ENCODE data around the gene RARRES1.

RARRES1 gene

GRCh38 chr3:158763421-158763820 lies 31.2 kb upstream of the RARRES1 start:
- DNase-seq, result no peak

- no peak for DNase-seq
Measured at GRCh38 chr3:158762701-158763100, 30.4 kb upstream of the RARRES1 start.

DNA sequence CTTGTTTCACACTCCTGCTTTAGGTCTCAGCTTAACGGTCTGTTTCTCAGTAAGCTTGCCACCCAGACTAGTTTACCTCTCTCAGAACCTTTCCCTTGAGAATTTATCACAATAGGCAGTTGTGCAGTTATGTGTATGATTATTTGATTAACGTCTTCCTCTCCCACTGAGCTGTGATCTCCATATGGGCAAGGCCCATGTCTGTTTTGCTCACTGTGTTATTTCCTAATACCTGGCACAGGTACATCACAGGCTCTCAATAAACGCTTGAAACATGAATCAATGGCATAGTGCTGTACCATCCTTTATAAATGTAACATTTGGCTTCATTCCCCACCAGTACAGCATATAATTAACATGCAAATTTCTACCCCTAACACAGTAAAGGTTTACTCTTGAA lies 29.1 kb upstream of the RARRES1 start:
- DNase-seq, result no peak

DNA sequence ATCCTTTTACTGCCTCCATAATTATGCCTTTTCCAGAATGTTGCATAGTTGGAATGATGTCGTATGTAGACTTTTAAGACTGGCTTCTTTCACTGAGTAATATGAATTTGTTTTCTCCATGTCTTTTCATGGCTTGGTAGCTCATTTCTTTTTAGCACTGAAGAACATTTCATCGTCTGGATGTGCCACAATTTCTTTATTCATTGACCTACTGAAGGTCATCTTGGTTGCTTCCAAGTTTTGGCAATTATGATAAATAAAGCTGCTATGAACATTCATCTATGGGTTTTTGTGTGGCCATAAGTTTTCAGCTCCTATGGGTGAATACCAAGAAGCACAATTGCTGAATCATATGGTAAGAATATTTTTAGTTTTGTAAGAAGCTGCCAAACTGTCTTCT lies 23.2 kb upstream of the RARRES1 start:
- no peak for DNase-seq

DNA sequence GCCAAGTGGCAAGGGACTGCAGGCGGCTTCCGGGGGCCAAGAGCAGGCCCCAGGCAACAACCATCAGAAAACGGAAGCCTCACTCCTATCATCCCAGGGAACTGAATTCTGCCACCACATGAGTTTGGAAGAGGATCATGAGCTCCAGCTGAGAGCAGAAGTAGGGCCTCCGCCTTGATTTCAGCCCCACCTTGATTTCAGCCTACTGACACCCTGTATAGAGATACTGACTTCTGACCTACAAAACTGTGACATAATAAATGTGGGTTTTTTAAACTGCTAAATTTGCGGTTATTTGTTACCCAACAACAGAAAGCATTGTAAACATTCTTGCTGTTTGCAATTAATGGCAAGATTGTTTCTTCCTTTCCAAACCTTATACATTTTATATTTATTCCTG lies 21.6 kb upstream of the RARRES1 start:
- DNase-seq, result no peak

GRCh38 chr3:158751316-158751715 lies 19.1 kb upstream of the RARRES1 start:
- no peak for DNase-seq

GRCh38 chr3:158750016-158750415 lies 17.8 kb upstream of the RARRES1 start:
- no peak for DNase-seq

DNA sequence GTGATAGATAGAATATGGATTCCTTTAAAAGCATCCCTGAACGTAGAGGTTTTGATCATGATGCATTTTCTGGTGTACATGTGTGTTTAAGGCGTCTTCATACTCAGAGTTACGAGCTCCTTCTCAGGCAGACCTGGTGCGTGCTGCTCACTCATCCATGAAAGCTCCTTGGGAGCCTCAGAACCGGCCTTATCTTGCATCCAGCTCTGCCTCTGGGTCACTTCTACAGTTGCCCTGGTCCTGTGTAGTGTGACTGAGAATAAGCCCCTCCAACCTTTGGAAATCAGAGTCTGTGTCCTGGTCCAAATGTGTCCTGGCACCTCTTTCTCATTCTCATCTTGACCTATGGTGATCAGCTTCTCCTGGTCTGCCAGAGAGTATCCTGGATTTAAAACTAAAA lies 17.3 kb upstream of the RARRES1 start:
- no peak for DNase-seq

- DNase-seq, result no peak
Measured at GRCh38 chr3:158748237-158748828, 16.1 kb upstream of the RARRES1 start.

GRCh38 chr3:158747417-158747816 lies 15.2 kb upstream of the RARRES1 start:
- DNase-seq, result no peak

GRCh38 chr3:158745551-158745950 lies 13.3 kb upstream of the RARRES1 start:
- no peak for DNase-seq

GRCh38 chr3:158744567-158745288 lies 12.5 kb upstream of the RARRES1 start:
- no peak for DNase-seq

- DNase-seq, result no peak
Measured at GRCh38 chr3:158743664-158744566, 11.7 kb upstream of the RARRES1 start.

DNA sequence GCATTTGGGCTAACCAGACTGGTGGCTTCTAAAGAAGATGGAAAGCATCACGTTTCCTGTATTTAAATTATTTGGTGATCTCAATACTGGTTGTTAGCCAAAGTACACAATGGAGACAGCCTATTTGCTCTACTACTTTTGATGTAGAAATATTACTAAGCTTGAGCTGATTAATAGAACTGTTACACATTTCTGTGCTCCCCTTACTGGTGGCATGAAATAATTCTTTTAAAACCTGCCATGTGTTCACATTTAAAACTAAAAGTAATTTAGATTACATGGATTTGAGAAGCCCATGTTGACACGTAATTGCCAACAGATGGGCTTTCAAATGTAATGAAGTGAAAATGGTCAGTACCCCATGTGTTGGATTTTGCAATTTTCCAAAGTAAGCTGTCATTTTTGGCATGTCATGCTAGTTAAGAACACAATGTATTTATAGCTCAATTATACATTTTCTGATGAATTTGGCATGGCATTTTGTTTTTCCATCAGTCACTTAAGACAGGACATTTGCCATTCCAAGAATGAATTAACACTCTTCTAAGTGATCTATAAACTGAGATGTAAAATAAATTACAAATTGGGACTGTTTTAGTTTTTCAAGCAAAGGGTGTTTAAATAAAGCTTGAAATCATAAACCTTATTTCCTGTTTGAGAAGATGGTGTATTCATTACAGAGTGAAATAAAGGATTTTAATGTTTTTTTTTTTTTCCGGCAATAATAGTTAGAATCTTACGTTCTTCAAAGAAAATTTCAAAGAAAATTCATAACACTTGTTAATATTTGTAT lies 10.8 kb upstream of the RARRES1 start:
- DNase-seq, result no peak

GRCh38 chr3:158739661-158740060 lies 7.4 kb upstream of the RARRES1 start:
- no peak for DNase-seq

DNA sequence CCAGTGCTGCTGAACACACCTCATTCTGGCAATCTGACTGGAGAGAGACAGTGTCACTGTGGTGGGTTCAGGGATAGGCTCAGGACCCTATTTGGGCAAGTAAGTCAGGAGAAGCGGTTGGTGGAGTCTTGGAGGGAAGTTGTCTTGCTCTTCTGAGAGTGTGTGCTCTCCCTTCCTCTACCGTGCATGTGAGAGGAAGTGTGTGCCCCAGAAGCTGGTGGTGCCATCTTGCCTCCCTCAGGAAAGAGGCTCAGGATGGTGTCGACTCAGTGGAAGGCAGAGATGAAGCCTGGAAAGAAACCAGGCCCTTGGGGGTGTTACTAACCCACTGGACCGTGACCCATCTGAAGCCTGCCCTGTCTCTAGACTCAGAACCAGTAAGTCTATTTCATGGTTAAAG lies 6.8 kb upstream of the RARRES1 start:
- no peak for DNase-seq

- DNase-seq, result no peak
Measured at GRCh38 chr3:158738653-158739052, 6.4 kb upstream of the RARRES1 start.

GRCh38 chr3:158737976-158738615 lies 5.8 kb upstream of the RARRES1 start:
- no peak for DNase-seq

GRCh38 chr3:158737410-158737809 lies 5.2 kb upstream of the RARRES1 start:
- DNase-seq, result no peak

DNA sequence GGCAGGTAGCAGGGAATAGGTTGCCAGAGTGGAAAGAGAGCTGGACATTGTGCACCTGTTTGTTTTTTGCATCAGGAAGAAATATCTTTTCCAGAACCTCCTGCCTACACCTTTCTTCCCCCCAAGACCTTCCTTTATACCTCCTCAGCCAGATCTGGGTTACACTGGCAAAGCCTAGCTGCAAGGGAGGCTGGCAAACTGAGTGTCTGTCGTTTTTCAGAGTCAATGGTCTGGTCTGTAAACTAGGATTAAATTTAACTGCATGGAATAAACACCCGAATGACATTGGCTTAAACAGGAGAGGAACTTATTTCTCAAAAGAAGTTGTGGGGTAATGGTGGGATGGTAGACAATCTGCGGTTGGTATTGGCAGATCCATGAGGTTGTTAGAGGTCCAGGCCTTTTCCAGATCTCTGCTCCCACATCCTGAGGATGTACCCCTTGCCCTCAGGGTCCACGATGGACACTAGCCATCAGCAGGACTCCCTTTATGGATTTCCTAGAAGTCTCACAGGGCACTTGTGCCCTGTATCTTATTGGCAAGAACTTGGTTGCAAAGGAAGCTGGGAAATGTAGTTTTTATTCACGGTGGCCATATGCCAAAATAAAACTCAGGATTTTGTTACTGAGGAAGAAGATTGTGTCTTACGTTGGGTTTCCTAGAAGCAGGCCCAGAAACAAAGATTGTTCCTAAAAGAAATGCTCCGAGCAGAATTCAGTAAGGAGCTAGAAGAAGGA lies 3.2 kb upstream of the RARRES1 start:
- DNase-seq, result no peak

DNA sequence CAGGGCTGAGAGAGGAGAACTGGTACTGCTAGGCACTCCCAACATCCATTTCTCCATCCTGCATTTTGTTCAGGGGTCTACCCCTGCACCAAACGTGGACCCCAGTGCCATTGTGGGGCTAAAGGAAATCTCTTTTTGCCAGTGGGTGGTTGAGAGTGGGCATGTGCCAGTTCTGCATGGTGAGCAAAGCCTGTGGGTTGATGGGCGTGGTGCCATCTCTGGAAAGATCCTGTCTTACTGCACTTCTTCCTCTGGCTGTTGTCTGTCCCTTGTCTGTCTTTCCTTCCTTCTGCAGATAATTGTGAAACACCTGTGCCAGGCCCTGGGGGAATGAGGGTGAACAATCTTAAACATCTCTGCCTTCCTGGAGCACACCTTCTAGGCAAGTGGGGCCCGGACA lies 1.4 kb upstream of the RARRES1 start:
- DNase-seq, result no peak

DNA sequence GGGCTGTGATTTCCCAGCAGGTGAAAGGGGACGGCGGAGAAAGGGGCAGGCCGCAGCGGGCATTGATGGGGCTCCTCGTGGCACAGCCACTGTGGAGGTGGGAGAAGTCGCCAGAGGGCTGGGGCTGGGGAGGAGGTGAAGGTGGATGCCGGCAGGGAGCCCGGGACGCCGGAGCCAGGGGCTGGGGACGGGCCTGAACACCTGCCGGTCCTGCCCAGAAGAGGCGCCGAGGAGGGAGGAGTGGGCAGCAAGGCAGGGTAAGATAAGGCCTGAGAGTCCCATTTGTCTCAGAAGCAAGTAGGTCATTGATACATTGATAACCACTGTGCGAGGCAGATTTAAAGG lies 571 bp upstream of the RARRES1 start:
- DNase-seq, result no peak

All from activated CD4-positive, alpha-beta T cell treated with anti-CD3 and anti-CD28 coated beads, Interleukin-2, amount 50 U/mL, for 16 hours (primary cell).